GM18858 (cell line): ENCODE data around the gene PCGF2.

Source experiments
- ATAC-seq: cut with Tn5 transposase; IDR thresholded peaks from one replicate; pipeline ENCODE4 v1.9.1; 2021; ENCODE audit not compliant: unreplicated experiment

The PCGF2 gene

GRCh38 chr17:38751808-38752307 lies 3.7 kb upstream of the PCGF2 start:
- ATAC-seq: no peak

DNA sequence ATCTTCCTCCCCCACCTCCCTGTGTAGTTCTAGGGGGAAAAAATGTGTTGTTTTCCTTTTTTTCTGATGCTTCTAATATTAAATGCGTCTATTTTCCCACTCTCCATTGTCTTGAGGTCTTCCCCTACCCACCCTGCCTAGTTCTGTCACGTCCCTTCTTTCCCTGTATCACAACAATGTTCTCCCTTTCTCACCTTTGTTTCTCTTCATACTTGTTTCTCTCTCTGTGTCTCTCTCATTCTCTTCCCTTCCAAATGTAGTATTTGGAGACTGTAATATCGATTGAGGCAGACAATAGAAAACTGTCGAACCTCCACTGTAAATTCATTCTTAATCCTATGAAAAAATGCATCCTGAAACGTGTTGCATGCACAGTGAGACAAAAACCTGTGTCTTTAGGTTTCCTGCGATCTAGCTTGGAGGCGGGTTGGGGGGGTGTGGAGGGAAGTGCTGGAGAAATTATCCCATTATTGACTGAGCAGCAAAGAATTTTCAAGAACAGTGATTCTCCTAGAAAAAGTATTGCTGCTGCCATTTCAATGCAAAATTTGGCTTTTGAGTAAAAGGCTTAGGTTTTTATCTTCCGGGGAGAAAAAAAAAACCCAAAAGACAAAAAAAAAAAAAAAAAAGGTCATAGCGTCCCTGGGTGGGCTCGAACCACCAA lies 3.1 kb upstream of the PCGF2 start:
- ATAC-seq: no peak

GRCh38 chr17:38750312-38751121 lies 2.4 kb upstream of the PCGF2 start:
- no peak for ATAC-seq

GRCh38 chr17:38750044-38750311 lies 1.8 kb upstream of the PCGF2 start:
- ATAC-seq: no peak

- no peak for ATAC-seq
Observed at GRCh38 chr17:38749223-38750043, 1.3 kb upstream of the PCGF2 start.

GRCh38 chr17:38748892-38749222 lies 721 bp upstream of the PCGF2 start:
- ATAC-seq: no peak

DNA sequence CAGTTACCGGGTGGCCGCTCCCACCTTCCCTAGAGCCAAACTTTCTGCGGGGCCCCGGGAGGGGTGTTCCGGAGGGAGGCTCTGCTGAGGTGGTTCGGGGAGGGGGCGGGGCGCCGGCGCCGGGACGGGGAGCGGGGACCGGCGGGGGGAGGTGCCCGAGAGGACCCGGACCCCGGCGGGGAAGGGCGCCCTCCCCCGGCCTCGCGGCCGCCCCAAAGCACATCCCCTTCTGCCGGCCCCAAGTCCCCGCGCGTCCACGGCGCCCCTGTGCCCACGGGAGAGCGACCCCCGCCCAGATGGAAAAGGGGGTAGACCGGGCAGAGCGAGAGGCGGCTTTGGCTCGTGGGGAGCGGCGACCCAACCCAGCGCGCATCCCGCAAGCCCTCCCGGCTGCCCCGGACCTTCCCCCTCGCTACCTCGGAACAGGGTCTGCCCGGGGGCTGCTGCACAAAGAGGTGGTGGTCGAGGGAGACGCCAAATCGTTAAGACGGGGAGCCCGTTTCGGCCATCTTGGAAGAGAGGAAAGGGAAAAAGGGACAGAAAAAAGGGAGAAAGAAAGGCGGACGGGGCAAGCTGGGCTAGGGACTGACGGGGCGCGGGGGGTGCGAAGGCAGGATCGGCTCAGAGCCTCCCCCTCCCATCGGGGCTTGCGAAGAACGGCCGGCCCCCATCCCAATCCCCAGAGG lies 530 bp downstream of the PCGF2 start:
- no peak for ATAC-seq

DNA sequence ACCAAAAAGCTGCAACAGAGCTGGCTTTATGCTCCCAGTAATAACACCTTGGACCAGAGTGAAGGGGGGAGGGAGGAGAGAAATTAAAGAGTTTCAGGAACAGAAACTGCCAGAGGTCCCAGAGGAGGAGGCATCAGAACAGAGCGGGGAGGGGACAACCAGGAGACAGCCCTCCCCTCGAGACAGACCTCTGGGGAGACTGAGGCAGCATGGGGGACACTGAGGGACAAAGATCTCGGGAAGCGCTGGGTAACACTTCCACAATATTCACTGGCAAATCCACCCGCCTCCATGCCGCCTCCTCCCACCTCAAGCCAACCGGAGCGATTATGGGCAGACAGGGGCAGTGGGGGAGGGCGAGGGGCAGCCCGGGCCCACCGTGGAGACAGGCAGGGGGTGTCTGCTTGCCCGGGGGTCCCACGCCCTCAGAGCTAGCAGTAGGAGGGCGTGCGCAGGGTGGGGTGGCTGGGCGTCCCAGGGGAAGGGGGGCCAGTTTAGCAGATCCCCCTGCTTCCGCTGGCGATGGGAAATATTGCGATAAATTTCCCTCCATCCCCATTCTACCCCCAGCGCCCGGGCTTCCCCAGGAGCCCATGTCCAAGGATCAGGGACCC lies 1.2 kb downstream of the PCGF2 start:
- no peak for ATAC-seq

DNA sequence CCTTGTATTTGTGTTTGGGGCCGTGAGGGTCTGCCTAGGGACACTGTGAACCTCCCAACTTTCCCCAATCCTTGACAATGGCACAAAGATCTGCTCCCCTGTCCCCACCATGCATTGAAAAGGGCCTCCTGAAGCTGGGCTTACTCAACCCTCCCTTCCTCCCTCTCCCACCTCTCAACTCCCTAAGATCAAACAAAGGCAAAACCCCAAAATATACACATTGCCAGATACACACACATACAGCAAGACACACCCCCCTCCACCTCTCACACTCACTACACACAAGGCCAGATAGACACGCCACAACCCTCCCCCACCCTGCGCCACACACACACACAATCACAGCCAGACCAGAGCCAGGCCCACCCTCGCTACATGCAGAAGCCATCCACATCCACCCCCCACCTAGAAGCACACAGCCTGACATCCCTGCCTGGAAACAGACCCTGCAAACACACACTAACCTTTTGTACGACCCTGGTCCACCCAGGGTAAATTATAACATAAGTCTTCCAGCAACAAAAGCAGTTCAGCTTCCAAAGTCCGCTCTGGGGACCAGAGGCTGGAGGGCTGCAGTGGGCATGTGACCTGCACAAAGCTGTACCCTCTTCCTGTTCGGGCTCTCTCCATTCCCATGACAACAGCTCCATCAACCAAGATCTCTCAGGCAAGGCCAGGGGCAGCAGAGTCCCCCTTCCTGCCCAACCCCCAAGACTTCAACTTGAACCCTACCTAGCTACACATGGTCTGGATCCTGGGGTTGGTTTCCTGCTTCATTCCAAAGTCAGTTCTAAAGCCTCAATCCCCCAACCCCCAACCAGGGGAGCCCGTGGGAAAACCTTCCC lies 1.9 kb downstream of the PCGF2 start:
- ATAC-seq: no peak

- no peak for ATAC-seq
Observed at GRCh38 chr17:38745545-38745944, 2.6 kb downstream of the PCGF2 start.

DNA sequence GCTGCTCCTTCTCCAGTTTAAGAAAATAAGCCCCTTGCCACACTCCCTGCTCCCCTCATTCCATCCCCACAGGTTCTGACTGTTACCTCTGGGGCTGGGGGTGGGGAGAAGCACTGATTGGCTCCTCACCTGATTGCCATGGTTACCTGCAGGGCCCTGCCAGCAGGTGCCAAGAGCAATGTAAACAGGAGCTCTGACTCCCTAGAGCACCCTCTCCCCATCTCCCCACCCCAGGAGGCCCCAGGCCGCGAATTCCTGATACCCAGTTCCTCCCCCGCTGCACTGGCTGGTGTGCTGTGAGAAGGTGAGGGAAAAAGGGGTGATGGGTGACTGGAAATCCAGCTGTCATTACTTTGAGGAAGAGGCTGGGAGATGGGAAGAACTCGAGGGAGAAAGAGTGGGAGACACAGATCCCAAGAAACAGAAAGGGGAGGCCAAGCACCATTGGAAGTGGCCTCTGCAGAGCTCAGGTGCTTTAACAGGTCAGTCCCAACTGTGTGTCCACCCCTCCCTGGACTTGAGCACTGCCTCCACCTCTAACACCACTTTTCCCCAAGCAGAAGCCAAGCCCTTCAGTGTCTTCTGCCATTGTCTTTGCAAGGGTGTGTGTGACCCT lies 4.5 kb downstream of the PCGF2 start:
- ATAC-seq: no peak

DNA sequence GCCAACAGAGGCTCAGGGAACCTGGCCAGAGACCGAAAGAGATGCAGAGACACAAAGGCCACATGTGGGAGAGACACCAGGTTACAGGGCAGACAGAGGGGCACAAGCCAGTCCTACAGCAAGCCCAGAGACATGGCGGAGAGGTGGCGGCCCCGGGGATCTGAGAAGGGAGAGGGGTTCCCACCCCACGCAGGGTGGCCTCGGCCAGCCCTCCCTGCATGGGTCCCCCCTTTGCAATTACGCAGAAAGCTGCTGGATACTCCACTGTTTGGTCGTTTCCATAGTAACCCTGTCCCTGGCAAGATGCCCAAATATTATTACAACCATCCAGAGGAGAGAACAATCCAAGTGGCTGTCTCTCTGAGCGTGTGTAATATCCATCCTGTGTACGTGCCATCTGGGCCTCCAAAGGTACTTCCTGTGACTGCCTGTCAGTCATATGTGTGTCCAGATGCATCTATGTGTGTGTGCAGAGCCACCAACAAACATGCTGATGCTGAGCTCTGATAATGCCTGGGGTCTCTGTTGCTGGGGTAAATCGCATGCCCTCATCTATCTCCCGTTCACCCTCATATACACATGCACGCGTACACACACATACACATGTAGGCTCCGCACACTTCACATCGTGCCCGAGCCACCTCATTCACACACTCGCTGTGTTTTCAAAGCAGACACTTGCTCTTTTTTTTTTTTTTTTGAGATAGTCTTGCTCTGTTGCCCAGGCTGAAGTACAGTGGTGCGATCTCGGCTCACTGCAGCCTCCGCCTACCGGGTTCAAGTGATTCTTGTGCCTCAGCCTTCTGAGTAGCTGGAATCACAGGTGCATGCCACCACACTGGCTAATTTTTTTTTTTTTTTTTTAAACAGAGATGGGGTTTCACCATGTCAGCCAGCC lies 5.5 kb downstream of the PCGF2 start:
- ATAC-seq: no peak

GRCh38 chr17:38741921-38742410 lies 6.2 kb downstream of the PCGF2 start:
- no peak for ATAC-seq

DNA sequence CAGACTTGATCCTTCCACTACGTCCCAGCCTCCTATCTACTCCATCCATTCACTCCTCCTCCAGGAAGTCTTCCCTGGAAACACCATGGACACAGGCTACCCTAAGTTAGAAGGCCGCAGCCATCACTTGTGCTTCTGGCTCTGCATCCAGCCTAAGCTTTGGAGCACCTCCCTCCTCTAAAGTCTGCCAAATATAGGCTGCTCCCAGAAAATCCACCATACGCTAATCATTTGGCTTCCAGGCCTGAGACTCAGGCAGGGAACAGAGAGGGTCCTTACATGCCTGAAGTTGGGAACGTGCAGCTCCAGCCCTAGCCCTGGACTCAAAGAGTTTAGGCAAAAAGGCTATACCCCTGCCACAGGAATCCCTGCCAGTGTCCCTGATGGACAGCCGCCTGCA lies 6.7 kb downstream of the PCGF2 start:
- no peak for ATAC-seq

- ATAC-seq: no peak
Observed at GRCh38 chr17:38740806-38741205, 7.3 kb downstream of the PCGF2 start.

- ATAC-seq: no peak
Observed at GRCh38 chr17:38740044-38740443, 8.1 kb downstream of the PCGF2 start.

DNA sequence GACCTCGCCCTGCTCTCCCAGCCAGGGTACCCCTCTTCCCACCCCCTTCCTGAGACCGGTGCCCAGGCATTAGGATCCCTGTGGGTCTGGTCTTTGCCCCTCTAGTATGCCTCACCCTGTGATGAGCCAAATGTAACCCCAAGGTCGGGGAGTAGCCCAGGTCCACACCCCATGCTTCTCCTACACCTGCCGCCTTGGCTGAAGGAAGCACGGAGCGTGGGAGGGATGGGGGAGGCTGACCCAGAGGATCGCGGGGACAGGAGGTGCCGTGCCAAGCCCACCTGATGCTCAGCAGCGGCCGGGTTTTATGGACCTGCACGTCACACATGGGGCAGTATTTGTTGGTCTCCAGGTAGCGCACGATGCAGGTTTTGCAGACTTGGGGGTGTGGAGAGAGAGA lies 8.8 kb downstream of the PCGF2 start:
- no peak for ATAC-seq

DNA sequence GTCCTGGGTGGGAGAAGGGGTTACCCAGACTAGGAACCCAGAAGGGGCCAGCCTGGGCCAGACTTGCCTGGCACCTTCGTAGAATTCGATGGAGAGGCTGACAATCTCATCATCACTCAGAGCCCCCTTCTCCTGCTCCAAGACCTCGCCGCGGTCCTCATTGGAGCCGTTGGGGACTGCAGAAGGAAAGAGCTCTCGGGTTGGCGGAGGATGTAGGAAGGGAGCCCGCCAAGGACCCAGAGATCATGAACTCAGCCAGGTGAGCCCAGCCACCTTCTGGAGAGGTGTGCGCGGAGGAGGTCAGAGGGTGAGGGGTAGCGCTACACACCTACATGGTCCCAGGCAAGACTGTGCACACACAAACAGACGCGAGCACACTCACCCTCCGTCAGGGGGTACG lies 9.4 kb downstream of the PCGF2 start:
- ATAC-seq: no peak
